B cell (primary cell): ENCODE measurements around the gene SLC26A8. TPM values are rescaled to one million over a fixed set of nuclear protein-coding genes. Genes with fewer than 3 reads are reported as not detected.
"Not testable (repeated sequence)": the region's sequence is repeated elsewhere in the genome, so short reads cannot be mapped to it uniquely, and the experiment has no call there.

Source experiments
- ATAC-seq: fragments of 200-7000 bp; cut with Tn5 transposase; one replicate; pipeline ENCODE4 v1.10.0; 2021; ENCODE audit warnings: low read depth, mild to moderate bottlenecking, moderate number of reproducible peaks, moderate library complexity
- CTCF ChIA-PET: fragments of 350-600 bp; sonication (Branson Sonifier 250); formaldehyde crosslinking; loops from one replicate; lab custom pipeline; 2021; ENCODE audit warnings: antibody characterized with exemption, inconsistent platforms; lab: Charles Lee
- POLR2A ChIA-PET: fragments of 350-600 bp; sonication (Branson Sonifier 250); formaldehyde crosslinking; loops from one replicate; lab custom pipeline; 2021; ENCODE audit warnings: antibody characterized with exemption; lab: Charles Lee
- DNase-seq: peaks from one replicate; pipeline ENCODE4 v3.0.0; 2013
- H2AFZ ChIP-seq: 2 replicates; pipeline ENCODE4 v1.6.1; 2012; ENCODE audit warnings: mild to moderate bottlenecking, low read depth, low read length; ENCODE audit not compliant: insufficient read depth, poor library complexity, severe bottlenecking
- H3K27ac ChIP-seq, 2 donors: 1 replicate in 1 of 2; 2 replicates in 1 of 2; pipeline ENCODE4 v1.5.1; 2012 to 2013; ENCODE audit warnings: low read length in 2 of 2, mild to moderate bottlenecking in 2 of 2, moderate library complexity in 1 of 2
- H3K27me3 ChIP-seq, 4 experiments: fragments of 200-600 bp in 1 of 4; sonication (generic) in 1 of 4; replicated peaks in 1 of 4; 1 replicate in 2 of 4; 2 replicates in 2 of 4; pipeline versions ENCODE4 v1.6.1 to v1.7.0; 2013 to 2016; ENCODE audit warnings: low read length in 3 of 4, mild to moderate bottlenecking in 2 of 4, mixed read lengths in 1 of 4, moderate library complexity in 1 of 4; ENCODE audit not compliant: insufficient read depth in 4 of 4, control insufficient read depth in 3 of 4; ENCODE audit errors: control extremely low read depth in 1 of 4
- H3K36me3 ChIP-seq, 2 experiments: replicated peaks in 1 of 2; 1 replicate in 1 of 2; 2 replicates in 1 of 2; pipeline versions ENCODE4 v1.6.1 to v1.7.1; 2013; ENCODE audit warnings: low read length in 1 of 2; ENCODE audit not compliant: insufficient read depth in 2 of 2, control insufficient read depth in 1 of 2; ENCODE audit errors: control extremely low read depth in 1 of 2, extremely low read depth in 1 of 2
- H3K4me1 ChIP-seq, 2 donors: fragments of 200-600 bp in 1 of 2; sonication (generic) in 1 of 2; 1 replicate in 1 of 2; 2 replicates in 1 of 2; pipeline versions ENCODE4 v1.5.1 to v1.6.1; 2013 to 2017; ENCODE audit warnings: low read length in 2 of 2; ENCODE audit not compliant: control insufficient read depth in 2 of 2, insufficient read depth in 2 of 2
- H3K4me2 ChIP-seq: replicated peaks from 2 replicates; pipeline ENCODE3; 2012; ENCODE audit warnings: mild to moderate bottlenecking, low read depth, low read length; ENCODE audit not compliant: poor library complexity, severe bottlenecking
- H3K4me3 ChIP-seq, 5 experiments: fragments of 200-600 bp in 1 of 5; sonication (generic) in 1 of 5; 1 replicate in 3 of 5; 2 replicates in 2 of 5; pipeline versions ENCODE4 v1.5.1 to v1.7.0; 2011 to 2016; ENCODE audit warnings: low read length in 4 of 5, mild to moderate bottlenecking in 4 of 5, low read depth in 2 of 5, control low read depth in 1 of 5, moderate library complexity in 1 of 5; ENCODE audit not compliant: insufficient read depth in 1 of 5; ENCODE audit errors: control extremely low read depth in 1 of 5, extremely low read depth in 1 of 5
- H3K79me2 ChIP-seq: fragments of 200-600 bp; sonication (generic); one replicate; pipeline ENCODE4 v1.6.0; 2016; ENCODE audit warnings: low read length; ENCODE audit not compliant: control insufficient read depth, insufficient read depth
- H3K9ac ChIP-seq: fragments of 200-600 bp; sonication (generic); 2 replicates; pipeline ENCODE4 v1.6.1; 2017; ENCODE audit warnings: mild to moderate bottlenecking, low read length, moderate library complexity
- H3K9me3 ChIP-seq, 3 donors: one replicate each; pipeline versions ENCODE4 v1.6.1 to v1.7.1; 2013; ENCODE audit warnings: low read length in 2 of 3; ENCODE audit not compliant: control insufficient read depth in 2 of 3, insufficient read depth in 1 of 3; ENCODE audit errors: control extremely low read depth in 1 of 3
- H4K20me1 ChIP-seq: 2 replicates; pipeline ENCODE4 v1.6.0; 2012; ENCODE audit warnings: mild to moderate bottlenecking, low read length; ENCODE audit not compliant: insufficient read depth, control insufficient read depth, poor library complexity, severe bottlenecking
- H3K27ac Mint-ChIP-seq: one replicate; pipeline ENCODE4 v1.8.0; 2021; ENCODE audit warnings: mixed read lengths
- H3K27me3 Mint-ChIP-seq: one replicate; pipeline ENCODE4 v1.8.0; 2021; ENCODE audit warnings: mixed read lengths
- H3K4me1 Mint-ChIP-seq: one replicate; pipeline ENCODE4 v1.8.0; 2021; ENCODE audit warnings: mixed read lengths
- H3K4me3 Mint-ChIP-seq: one replicate; pipeline ENCODE4 v1.8.0; 2021; ENCODE audit warnings: mixed read lengths
- H3K9me3 Mint-ChIP-seq: one replicate; pipeline ENCODE4 v1.8.0; 2022; ENCODE audit warnings: mixed read lengths; ENCODE audit not compliant: insufficient read depth
- CTCF ChIP-seq: fragments of 200-600 bp; IDR thresholded peaks from one replicate; pipeline ENCODE4 v1.8.0; 2022; ENCODE audit warnings: antibody characterized with exemption, mild to moderate bottlenecking
- EZH2 ChIP-seq: IDR thresholded peaks from 2 replicates; pipeline ENCODE4 v1.6.1; 2012; ENCODE audit warnings: borderline replicate concordance, low read depth, mild to moderate bottlenecking, moderate library complexity, low read length; ENCODE audit not compliant: insufficient read depth, poor library complexity, severe bottlenecking
- WGBS: methylation state at CpG from one replicate; pipeline ENCODE4 v1.1.5; 2013; ENCODE audit warnings: missing lambda C conversion rate; ENCODE audit not compliant: insufficient coverage; 5-methylcytosine and 5-hydroxymethylcytosine counted together
- intact Hi-C: fragments of 100-400 bp; cut with micrococcal nuclease; formaldehyde crosslinking; loops from one replicate; pipeline ENCODE4 v1.10.0; 2022
- polyA plus RNA-seq: library from polyadenylated mRNA; depleted of rRNA; stranded (reverse); fragments of >200 nt; gene quantifications from 2 replicates; pipeline ENCODE4 v1.2.3, GENCODE V29; 2012
- total RNA-seq, 2 donors: library from RNA; stranded (reverse); fragments of 120-200 nt in 1 of 2; gene quantifications; 1 replicate in 1 of 2; 2 replicates in 1 of 2; pipeline versions ENCODE4 v1.2.3 to v1.2.4, GENCODE V29; 2013 to 2022

The SLC26A8 gene
- total and polyA plus RNA-seq, 2 donors (not counting 1 experiment from before 2014, with no cell fraction given), result 0.01 TPM; not detected in 1

- Histone ChIP-seq H3K4me1 (no peaks in the 10 kb centered on the region), H3K36me3 (no peaks in the 10 kb centered on the region), H3K9me3 (peaks cover 0 to 6% (median 2%) of the 10 kb centered on the region in 3 donors), H3K79me2 (no peaks in the 10 kb centered on the region), H2AFZ (no peak overlapping the region), H3K27me3 (peaks cover 0 to 3% (median 1%) of the 10 kb centered on the region in 4 experiments), H3K9ac (no peak overlapping the region), H3K27ac (no peak overlapping the region), H4K20me1 (no peaks in the 10 kb centered on the region), H3K4me3 (no peak overlapping the region), H3K4me2 (no peak overlapping the region)
- Mint-ChIP-seq H3K27me3 (peaks cover 3% of the 10 kb centered on the region), H3K4me1 (no peaks in the 10 kb centered on the region), H3K27ac (no peak overlapping the region), H3K9me3 (peaks cover 4% of the 10 kb centered on the region), H3K4me3 (no peak overlapping the region)
- 86% methylated on average over 1 of the region's 5 CpGs for WGBS
- ChIA-PET CTCF (no interaction called here), POLR2A (no interaction called here)
- TF ChIP-seq CTCF (no peak), EZH2 (no peak)
- intact Hi-C loops, result no loop called here
- no peak for DNase-seq
- ATAC-seq, result no peak
Measured at GRCh38 chr6:35935469-35935868, 89.0 kb downstream of the SLC26A8 start.

- Histone ChIP-seq H3K4me2 (no peak overlapping the region), H3K4me1 (no peaks in the 10 kb centered on the region), H3K9me3 (peaks cover 0 to 4% (median 2%) of the 10 kb centered on the region in 3 donors), H3K27me3 (peaks cover 0 to 2% (median 0%) of the 10 kb centered on the region in 4 experiments), H3K4me3 (no peak overlapping the region), H2AFZ (no peak overlapping the region), H3K9ac (no peak overlapping the region), H3K36me3 (no peaks in the 10 kb centered on the region), H3K79me2 (no peaks in the 10 kb centered on the region), H3K27ac (no peak overlapping the region), H4K20me1 (no peaks in the 10 kb centered on the region)
- no peaks in the 10 kb centered on the region for H3K4me1 Mint-ChIP-seq
- ATAC-seq, result no peak
- CTCF ChIA-PET, result interaction anchor here (0.6 kb wide), 1 partner anchor 154 kb away, joined by 5 read pairs; no protein-coding TSS in a partner anchor
- no peak overlapping the region for H3K4me3 Mint-ChIP-seq
- DNase-seq, result no peak
- no peak overlapping the region for H3K27ac Mint-ChIP-seq
- peaks cover 2% of the 10 kb centered on the region for H3K9me3 Mint-ChIP-seq
- intact Hi-C loops, result no loop called here
- POLR2A ChIA-PET, result no interaction called here
- 100% methylated on average over 1 of the region's 2 CpGs for WGBS
- TF ChIP-seq EZH2, result no peak
- TF ChIP-seq CTCF, result no peak
- H3K27me3 Mint-ChIP-seq, result no peaks in the 10 kb centered on the region
Measured at GRCh38 chr6:35933844-35934243, 90.6 kb downstream of the SLC26A8 start.

GRCh38 chr6:35931873-35932272, 92.6 kb downstream of the SLC26A8 start:
- H3K4me1 ChIP-seq, H3K27ac Mint-ChIP-seq, H3K27me3 Mint-ChIP-seq, H3K4me2 ChIP-seq, H4K20me1 ChIP-seq, H3K79me2 ChIP-seq, intact Hi-C loops, H3K27me3 ChIP-seq, POLR2A ChIA-PET, H2AFZ ChIP-seq, H3K4me3 ChIP-seq, DNase-seq, ATAC-seq, H3K9ac ChIP-seq, H3K4me1 Mint-ChIP-seq, CTCF ChIA-PET, H3K9me3 ChIP-seq, H3K36me3 ChIP-seq, H3K9me3 Mint-ChIP-seq, H3K27ac ChIP-seq: not testable (repeated sequence)
- peak overlapping the region; percentile 67 for H3K4me3 Mint-ChIP-seq
- 68% methylated on average over 6 of the region's 10 CpGs for WGBS
